Raji (cell line): Measurements from ENCODE around the gene DPF1.

Experiments used
- POLR2A ChIP-seq: IDR thresholded peaks from 2 replicates; pipeline ENCODE4 v1.6.1; 2011; ENCODE audit warnings: low read depth, low read length, control low read depth; ENCODE audit not compliant: insufficient read depth

Gene DPF1

DNA sequence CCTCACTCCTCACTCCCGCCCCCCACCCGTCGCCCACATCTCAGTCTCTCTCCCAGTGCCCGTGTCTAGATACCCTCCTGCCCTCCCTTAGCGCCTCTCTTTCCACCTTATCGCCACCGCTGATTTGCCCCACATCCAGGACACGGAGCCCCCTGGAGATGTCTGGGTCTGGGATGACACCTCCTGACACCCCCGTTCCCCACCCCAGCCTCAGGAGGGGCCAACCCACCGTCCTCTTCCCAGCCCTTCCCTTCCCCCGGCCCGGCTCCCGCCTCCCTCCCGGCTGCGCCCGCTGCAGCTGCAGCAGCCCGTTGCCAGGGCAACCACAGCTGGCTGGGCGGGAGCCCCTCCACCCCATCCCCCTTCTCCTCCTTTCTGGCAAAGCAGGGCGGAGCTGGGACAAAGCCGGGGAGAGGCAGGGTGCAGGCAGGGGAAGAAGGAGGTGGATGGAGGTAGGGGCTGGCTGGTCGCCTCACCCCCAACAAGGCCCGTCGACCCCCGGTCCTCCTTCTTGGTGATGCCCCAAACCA is 13.5 kb downstream of the DPF1 start:
- no peak for TF ChIP-seq POLR2A

DNA sequence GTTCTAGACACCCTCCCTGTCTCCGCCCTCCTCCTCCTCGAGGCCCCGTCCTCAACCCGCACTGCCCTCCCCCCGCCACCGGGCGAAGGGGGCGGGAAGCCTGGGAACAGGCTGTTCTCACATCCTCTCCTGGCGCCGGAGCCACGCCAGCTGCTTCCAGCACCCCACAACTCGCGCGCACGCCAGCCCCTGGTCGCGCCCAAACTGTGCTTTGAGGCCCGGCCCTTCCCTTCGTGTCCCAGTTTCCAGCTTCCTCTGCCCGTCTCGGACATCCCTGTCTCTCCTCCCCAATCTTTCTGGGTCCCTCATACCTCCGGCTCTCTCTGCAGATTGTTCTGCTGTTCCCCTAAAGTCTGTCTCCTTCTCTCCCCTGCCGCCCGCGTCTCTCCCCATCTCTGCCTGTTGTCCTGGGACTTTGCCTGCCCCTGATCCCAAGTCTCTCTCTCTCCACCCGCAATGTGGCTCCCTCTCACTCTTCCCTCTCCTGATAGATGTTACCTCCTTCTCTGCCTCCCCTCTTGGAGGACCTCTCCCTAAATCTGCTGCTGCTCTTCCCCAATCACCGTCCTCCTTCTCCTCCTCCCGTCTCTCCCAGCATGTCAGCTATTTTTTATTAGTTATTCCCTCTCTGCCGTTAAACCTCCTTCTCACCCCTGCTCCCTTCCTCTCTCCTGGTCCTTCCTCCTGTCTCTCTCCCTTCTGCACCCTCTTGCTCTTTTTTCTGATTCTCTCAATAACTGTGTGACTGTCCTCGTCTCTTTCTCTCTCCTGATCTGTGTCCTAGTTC is 14.2 kb downstream of the DPF1 start:
- TF ChIP-seq POLR2A: no peak

DNA sequence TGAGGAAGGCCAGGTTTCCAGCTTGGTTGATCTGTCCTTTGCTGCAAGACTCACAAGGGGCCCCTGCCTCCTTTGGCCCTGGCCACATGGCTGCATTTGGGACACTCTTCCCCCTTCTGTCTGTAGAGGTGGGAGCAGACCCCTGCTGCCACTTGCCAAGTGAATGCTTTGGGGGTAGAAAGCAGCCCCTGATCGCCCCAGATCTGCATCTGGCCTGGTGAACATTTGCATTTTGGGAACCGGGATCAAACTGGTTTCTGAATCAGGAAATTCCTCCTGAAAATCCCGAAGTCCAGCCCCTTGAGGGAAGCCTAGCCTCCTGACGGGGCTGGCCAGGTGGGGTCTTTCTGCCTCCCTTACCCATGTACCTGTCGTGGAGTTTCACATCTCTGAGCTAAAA is 14.9 kb downstream of the DPF1 start:
- TF ChIP-seq POLR2A: no peak

- no peak for TF ChIP-seq POLR2A
Observed at GRCh38 chr19:38208571-38208970, 15.5 kb downstream of the DPF1 start.

DNA sequence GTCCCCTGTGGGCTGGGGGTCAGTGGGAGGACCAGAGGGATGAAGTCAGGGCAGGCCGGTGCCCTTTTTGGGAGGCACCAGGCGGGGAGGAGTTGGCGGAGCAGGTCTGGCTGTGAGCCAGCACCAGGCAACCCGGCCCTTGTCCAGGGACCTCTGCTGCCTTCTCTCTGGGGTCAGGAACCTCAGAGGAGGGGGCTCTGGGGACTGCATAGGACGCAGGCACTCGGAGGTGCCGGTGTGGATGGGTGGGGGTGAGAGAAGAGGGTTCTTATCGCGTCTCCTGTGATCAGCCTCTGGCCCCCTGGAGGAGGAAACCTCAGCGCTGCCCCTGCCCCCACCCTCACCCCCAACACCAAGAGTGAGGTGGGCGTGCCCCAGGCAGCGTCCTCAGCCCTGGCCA is 16.5 kb downstream of the DPF1 start:
- TF ChIP-seq POLR2A: no peak

DNA sequence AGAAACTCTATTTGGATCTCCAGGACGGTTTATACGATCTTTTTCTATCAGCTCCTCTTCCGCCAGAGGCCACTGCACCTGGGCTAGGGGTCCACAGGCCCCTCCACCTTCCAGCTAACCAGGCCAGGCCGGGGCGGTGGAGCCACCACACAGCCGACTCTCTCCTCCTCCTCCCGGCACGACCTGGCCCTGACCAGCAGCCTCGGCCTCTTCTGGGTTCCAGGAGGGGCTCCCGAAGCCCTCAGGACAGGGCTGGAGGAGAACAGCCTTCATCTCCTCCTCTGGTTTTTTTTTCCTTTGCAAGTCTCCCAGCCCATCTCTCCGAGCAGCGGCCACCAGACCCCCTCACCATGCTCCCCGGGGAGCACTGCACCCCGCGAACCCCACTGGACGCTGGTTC is 17.1 kb downstream of the DPF1 start:
- TF ChIP-seq POLR2A: no peak

- no peak for TF ChIP-seq POLR2A
Observed at GRCh38 chr19:38206006-38206745, 17.8 kb downstream of the DPF1 start.

DNA sequence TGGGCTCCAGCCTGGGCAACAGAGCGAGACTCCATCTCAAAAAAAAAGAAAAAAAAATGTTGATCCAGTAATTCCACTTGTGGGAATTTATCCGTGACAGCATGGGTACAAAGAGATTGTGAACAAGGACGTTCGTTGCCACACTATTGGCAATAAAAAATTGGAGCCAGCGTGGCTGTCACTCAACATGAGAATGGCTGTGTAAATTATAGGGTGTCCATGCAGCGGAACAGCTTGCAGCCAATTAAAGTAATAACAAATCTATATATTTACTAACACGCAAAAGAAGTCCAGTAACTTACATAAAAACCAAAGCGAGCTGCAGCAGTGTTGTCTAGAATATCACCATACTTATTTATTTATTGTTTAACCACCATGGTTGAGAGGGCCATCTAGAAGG is 19.3 kb downstream of the DPF1 start:
- no peak for TF ChIP-seq POLR2A

DNA sequence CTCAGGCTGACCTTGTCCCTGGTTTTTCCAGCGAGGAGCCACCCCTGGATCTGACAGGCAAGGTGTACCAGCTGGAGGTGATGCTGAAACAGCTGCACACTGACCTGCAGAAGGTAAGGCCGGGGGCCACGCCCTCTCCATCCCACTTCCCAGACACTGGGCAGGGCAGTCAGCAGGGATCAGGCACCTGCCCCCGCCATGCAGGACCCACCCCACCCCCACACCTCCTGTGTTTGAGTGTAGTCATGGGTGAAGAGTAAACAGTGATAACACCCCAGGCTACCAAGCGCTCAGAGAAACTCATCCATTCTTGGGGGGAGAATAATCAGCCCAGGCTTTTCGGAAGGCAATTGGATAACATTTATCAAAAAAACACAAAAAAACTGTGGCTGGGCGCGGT is 19.9 kb downstream of the DPF1 start:
- no peak for TF ChIP-seq POLR2A

DNA sequence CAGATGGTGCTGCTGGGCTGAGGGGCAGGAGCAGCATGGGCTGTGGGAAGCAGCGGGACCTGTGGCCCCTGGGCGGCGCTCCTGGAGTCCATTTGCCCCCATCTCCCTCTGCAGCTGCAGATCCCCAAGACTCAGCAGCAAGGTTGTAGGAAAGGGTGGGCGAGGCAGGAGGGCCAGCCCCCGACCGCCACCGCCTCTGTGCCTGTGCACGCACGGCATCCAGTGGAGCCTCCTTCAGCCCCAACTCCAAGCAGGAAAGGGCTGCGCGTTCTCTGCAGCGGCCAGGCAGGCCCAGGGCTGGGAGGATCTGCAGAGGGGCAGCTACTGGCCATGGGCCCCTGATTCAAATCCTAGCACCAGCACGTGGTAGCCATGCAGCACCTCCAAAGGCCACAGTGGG is 20.8 kb downstream of the DPF1 start:
- TF ChIP-seq POLR2A: no peak

- TF ChIP-seq POLR2A: no peak
Observed at GRCh38 chr19:38202504-38202903, 21.5 kb downstream of the DPF1 start.

- no peak for TF ChIP-seq POLR2A
Observed at GRCh38 chr19:38201731-38202130, 22.3 kb downstream of the DPF1 start.

GRCh38 chr19:38199340-38199739 is 24.7 kb downstream of the DPF1 start:
- TF ChIP-seq POLR2A: no peak

DNA sequence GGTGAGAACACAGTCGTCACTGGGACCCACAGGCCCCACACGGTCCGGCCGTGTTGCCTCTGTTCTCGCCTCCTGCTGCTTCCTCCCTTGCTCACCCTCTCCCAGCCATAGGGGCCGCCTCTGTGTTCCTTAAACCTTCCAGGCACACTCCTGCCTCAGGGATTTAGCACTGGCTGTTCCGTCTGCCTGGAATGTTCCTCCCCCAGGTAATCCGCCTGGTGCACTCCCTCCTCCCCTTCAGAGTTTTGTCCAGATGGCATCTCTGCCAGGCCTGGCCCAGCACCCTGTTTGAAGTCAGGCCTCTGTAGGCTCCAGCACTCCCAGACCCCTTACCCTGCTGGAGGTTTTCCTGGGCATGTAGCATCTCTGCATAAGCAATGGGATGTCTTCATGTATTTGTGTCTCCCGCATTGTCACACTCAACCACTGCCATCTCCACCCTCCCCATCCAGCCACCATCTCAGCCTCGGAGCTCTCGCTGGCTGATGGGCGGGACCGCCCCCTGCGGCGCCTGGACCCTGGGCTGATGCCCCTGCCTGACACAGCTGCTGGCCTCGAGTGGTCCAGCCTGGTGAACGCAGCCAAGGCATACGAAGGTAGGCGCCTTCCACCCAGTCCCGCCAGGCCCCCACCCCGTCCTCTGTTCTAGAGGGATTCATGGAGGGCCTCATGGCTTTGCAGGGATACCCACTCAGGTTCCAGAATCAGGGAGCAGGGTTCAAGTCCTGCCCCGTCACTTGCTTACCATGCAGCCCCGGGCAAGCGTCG is 25.9 kb downstream of the DPF1 start:
- TF ChIP-seq POLR2A: no peak

- TF ChIP-seq POLR2A: no peak
Observed at GRCh38 chr19:38196948-38197656, 26.9 kb downstream of the DPF1 start.
